ENCODE data around the gene PRPF39. TPM values are rescaled to one million over a fixed set of nuclear protein-coding genes. Genes with fewer than 3 reads are reported as not detected.

PRPF39 gene
- total and polyA plus RNA-seq, 3 donors from 2014 or later, result 14.6 to 41.1 (median 30.9) TPM

- intact Hi-C loops (cut with DNase I; ENCODE audit: low total_unique reads), result no loop called here
- Histone ChIP-seq H3K4me1 (no peaks in the 10 kb centered on the region), H3K9me3 (no peaks in the 10 kb centered on the region), H3K36me3 (ENCODE audit: low read depth, missing control alignments) (no peaks in the 10 kb centered on the region), H3K27me3 (no peaks in the 10 kb centered on the region), H3K4me3 (no peak overlapping the region), H3K27ac (no peak overlapping the region)
- no peak for TF ChIP-seq CTCF (IDR thresholded peaks at IDR 0.05)
- DNase-seq, result no peak
- 89 to 90% methylated on average over 2 of the region's 2 CpGs for WGBS, 2 donors
Measured at GRCh38 chr14:45065956-45066355, 18.0 kb upstream of the PRPF39 start.

- intact Hi-C loops (cut with DNase I; ENCODE audit: low total_unique reads), result no loop called here
- WGBS, 2 donors, result 96 to 97% methylated on average over 3 of the region's 3 CpGs
- H3K36me3 ChIP-seq (ENCODE audit: low read depth, missing control alignments), result no peaks in the 10 kb centered on the region
- H3K4me1 ChIP-seq, result no peaks in the 10 kb centered on the region
- no peaks in the 10 kb centered on the region for H3K27me3 ChIP-seq
- no peak overlapping the region for H3K4me3 ChIP-seq
- no peaks in the 10 kb centered on the region for H3K9me3 ChIP-seq
- no peak for TF ChIP-seq CTCF (IDR thresholded peaks at IDR 0.05)
- TF ChIP-seq POLR2A (IDR thresholded peaks at IDR 0.05), result no peak
- no peak for DNase-seq
- no peak overlapping the region for H3K27ac ChIP-seq
Measured at GRCh38 chr14:45066667-45067066, 17.2 kb upstream of the PRPF39 start.

GRCh38 chr14:45068396-45068795, 15.5 kb upstream of the PRPF39 start:
- H3K9me3 ChIP-seq, result no peaks in the 10 kb centered on the region
- intact Hi-C loops (cut with DNase I; ENCODE audit: low total_unique reads), result no loop called here
- H3K4me1 ChIP-seq, result no peaks in the 10 kb centered on the region
- 97 to 98% methylated on average over 3 of the region's 3 CpGs for WGBS, 2 donors
- H3K36me3 ChIP-seq (ENCODE audit: low read depth, missing control alignments), result no peaks in the 10 kb centered on the region
- no peak for TF ChIP-seq POLR2A (IDR thresholded peaks at IDR 0.05)
- TF ChIP-seq CTCF (IDR thresholded peaks at IDR 0.05), result no peak
- no peak for DNase-seq
- no peak overlapping the region for H3K4me3 ChIP-seq
- H3K27me3 ChIP-seq, result no peaks in the 10 kb centered on the region
- no peak overlapping the region for H3K27ac ChIP-seq

GRCh38 chr14:45070215-45070614, 13.7 kb upstream of the PRPF39 start:
- 88 to 94% methylated on average over 1 of the region's 1 CpG for WGBS, 2 donors
- no peak overlapping the region for H3K4me3 ChIP-seq
- no peaks in the 10 kb centered on the region for H3K36me3 ChIP-seq (ENCODE audit: low read depth, missing control alignments)
- intact Hi-C loops (cut with DNase I; ENCODE audit: low total_unique reads), result no loop called here
- H3K27me3 ChIP-seq, result no peaks in the 10 kb centered on the region
- no peak for DNase-seq
- no peaks in the 10 kb centered on the region for H3K4me1 ChIP-seq
- H3K9me3 ChIP-seq, result no peaks in the 10 kb centered on the region
- H3K27ac ChIP-seq, result no peak overlapping the region
- TF ChIP-seq CTCF (IDR thresholded peaks at IDR 0.05), result no peak
- TF ChIP-seq POLR2A (IDR thresholded peaks at IDR 0.05), result no peak

GRCh38 chr14:45072126-45072525, 11.8 kb upstream of the PRPF39 start:
- no peak for TF ChIP-seq POLR2A (IDR thresholded peaks at IDR 0.05)
- H3K9me3 ChIP-seq, result no peaks in the 10 kb centered on the region
- intact Hi-C loops (cut with DNase I; ENCODE audit: low total_unique reads), result no loop called here
- no peaks in the 10 kb centered on the region for H3K4me1 ChIP-seq
- WGBS, 2 donors, result 81 to 84% methylated on average over 6 of the region's 6 CpGs
- H3K36me3 ChIP-seq (ENCODE audit: low read depth, missing control alignments), result no peaks in the 10 kb centered on the region
- no peak overlapping the region for H3K4me3 ChIP-seq
- no peak overlapping the region for H3K27ac ChIP-seq
- no peak for DNase-seq
- H3K27me3 ChIP-seq, result no peaks in the 10 kb centered on the region
